C4-2B (cell line): ENCODE data around the gene METTL25B.

Experiments
- CTCF ChIP-seq: fragments of 450-650 bp; conservative IDR thresholded peaks from 2 replicates; pipeline ENCODE4 v1.5.1; 2017; ENCODE audit warnings: mild to moderate bottlenecking
- ZFX ChIP-seq: fragments of 450-650 bp; IDR thresholded peaks from 2 replicates; pipeline ENCODE4 v1.6.1; 2017

- peak; percentile 96 for TF ChIP-seq CTCF
- TF ChIP-seq ZFX, result no peak
Measured at GRCh38 chr1:156689035-156689952, 39.0 kb upstream of the METTL25B start.
